ENCODE results near the gene RLN3. TPM values are rescaled to one million over a fixed set of nuclear protein-coding genes. Genes with fewer than 3 reads are reported as not detected.
"Not testable (repeated sequence)": the region's sequence is repeated elsewhere in the genome, so short reads cannot be mapped to it uniquely, and the experiment has no call there.

The RLN3 gene
- total RNA-seq, 6 experiments from 2014 or later = not detected

DNA sequence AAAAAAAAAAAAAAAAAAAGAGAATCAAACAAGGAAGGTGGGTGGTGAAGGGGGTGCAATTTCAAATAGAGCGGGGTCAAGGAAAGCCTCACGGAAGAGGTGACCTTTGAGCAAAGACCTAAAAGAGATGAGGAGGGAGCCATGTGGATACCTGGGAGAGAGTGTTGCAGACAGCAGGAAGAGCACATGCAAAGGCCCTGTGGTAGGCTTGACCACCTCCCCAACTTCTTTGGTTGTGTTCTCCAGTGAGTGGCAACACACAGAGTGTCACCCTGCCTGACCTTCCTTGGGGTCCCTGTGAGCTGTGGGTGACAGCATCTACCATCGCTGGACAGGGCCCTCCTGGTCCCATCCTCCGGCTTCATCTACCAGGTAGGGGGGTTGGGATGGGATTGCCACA, 22.6 kb downstream of the RLN3 start:
- 96% methylated on average over 2 of the region's 4 CpGs for WGBS (ENCODE audit: insufficient coverage, low coverage, low lambda C conversion rate, missing lambda C conversion rate)
- H3K4me3 ChIP-seq = no peak overlapping the region
- no peak overlapping the region for H3K27ac ChIP-seq
- H3K9me3 ChIP-seq = no peaks in the 10 kb centered on the region
- no peak for TF ChIP-seq POLR2A (IDR thresholded peaks at IDR 0.05)
- TF ChIP-seq, protein P1, sequence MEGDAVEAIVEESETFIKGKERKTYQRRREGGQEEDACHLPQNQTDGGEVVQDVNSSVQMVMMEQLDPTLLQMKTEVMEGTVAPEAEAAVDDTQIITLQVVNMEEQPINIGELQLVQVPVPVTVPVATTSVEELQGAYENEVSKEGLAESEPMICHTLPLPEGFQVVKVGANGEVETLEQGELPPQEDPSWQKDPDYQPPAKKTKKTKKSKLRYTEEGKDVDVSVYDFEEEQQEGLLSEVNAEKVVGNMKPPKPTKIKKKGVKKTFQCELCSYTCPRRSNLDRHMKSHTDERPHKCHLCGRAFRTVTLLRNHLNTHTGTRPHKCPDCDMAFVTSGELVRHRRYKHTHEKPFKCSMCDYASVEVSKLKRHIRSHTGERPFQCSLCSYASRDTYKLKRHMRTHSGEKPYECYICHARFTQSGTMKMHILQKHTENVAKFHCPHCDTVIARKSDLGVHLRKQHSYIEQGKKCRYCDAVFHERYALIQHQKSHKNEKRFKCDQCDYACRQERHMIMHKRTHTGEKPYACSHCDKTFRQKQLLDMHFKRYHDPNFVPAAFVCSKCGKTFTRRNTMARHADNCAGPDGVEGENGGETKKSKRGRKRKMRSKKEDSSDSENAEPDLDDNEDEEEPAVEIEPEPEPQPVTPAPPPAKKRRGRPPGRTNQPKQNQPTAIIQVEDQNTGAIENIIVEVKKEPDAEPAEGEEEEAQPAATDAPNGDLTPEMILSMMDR (IDR thresholded peaks at IDR 0.05) = no peak
- peaks cover 0 to 5% (median 0%) of the 10 kb centered on the region in 4 donors for H3K36me3 ChIP-seq
- H3K4me1 ChIP-seq = no peaks in the 10 kb centered on the region
- ATAC-seq (no peak), DNase-seq (no peak)
- intact Hi-C loops (cut with DNase I) = loop anchor here in 1 of 2 donors (10.0 kb wide), 1 partner anchor 166 kb away; no protein-coding TSS in a partner anchor
- H3K27me3 ChIP-seq = no peaks in the 10 kb centered on the region

DNA sequence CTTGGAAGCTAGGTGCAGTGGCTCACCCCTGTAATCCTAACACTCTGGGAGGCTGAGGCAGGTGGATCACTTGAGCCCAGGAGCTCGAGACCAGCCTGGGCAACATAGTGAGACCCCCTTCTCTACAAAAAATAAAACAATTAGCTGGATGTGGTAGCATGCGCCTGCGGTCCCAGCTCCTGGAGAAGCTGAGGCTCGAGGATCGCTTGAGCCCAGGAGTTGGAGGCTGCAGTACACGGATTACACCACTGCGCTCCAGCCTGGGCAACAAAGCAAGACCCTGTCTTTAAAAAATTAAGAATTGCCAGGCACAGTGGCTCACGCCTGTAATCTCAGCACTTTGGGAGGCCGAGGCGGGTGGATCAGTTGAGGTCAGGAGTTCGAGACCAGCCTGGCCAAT, 23.0 kb downstream of the RLN3 start:
- not testable (repeated sequence) for DNase-seq, H3K27ac ChIP-seq, H3K27me3 ChIP-seq, H3K9me3 ChIP-seq, H3K36me3 ChIP-seq, H3K4me1 ChIP-seq, ATAC-seq, H3K4me3 ChIP-seq
- intact Hi-C loops (cut with DNase I) = loop anchor here in 1 of 2 donors (10.0 kb wide), 1 partner anchor 166 kb away; no protein-coding TSS in a partner anchor
- WGBS (ENCODE audit: insufficient coverage, low coverage, low lambda C conversion rate, missing lambda C conversion rate) = 94% methylated on average over 10 of the region's 11 CpGs

DNA sequence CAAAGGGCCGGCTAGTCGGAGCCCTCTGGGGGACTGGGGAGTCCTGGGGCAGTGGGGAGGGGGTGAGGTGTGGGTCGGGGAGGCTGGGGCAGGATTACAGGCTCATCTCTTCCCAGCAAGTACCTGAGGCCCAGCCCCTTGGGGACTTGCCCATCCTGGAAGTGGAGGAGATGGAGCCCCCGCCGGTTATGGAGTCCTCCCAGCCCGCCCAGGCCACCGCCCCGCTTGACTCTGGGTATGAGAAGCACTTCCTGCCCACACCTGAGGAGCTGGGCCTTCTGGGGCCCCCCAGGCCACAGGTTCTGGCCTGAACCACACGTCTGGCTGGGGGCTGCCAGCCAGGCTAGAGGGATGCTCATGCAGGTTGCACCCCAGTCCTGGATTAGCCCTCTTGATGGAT, 24.0 kb downstream of the RLN3 start:
- DNase-seq = no peak
- TF ChIP-seq, protein P1 (IDR thresholded peaks at IDR 0.05) = no peak
- no peak for TF ChIP-seq POLR2A (IDR thresholded peaks at IDR 0.05)
- no peaks in the 10 kb centered on the region for H3K4me1 ChIP-seq
- H3K27me3 ChIP-seq = no peaks in the 10 kb centered on the region
- intact Hi-C loops (cut with DNase I) = loop anchor here in 1 of 2 donors (10.0 kb wide), 1 partner anchor 167 kb away; no protein-coding TSS in a partner anchor
- WGBS (ENCODE audit: insufficient coverage, low coverage, low lambda C conversion rate, missing lambda C conversion rate) = 40% methylated on average over 1 of the region's 9 CpGs
- no peak overlapping the region for H3K4me3 ChIP-seq
- peak in 1 of 4 donors; percentile 20 for ATAC-seq
- peaks cover 0 to 13% (median 5%) of the 10 kb centered on the region in 4 donors for H3K36me3 ChIP-seq
- H3K9me3 ChIP-seq = no peaks in the 10 kb centered on the region
- no peak overlapping the region for H3K27ac ChIP-seq

DNA sequence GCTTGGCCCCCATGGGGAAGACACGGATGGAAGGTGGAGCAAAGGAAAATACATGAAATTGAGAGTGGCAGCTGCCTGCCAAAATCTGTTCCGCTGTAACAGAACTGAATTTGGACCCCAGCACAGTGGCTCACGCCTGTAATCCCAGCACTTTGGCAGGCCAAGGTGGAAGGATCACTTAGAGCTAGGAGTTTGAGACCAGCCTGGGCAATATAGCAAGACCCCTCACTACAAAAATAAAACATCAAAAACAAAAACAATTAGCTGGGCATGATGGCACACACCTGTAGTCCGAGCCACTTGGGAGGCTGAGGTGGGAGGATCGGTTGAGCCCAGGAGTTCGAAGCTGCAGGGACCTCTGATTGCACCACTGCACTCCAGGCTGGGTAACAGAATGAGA, 24.5 kb downstream of the RLN3 start:
- 65% methylated on average over 4 of the region's 6 CpGs for WGBS (ENCODE audit: insufficient coverage, low coverage, low lambda C conversion rate, missing lambda C conversion rate)
- DNase-seq (no peak), ATAC-seq (no peak)
- H3K9me3 ChIP-seq = no peaks in the 10 kb centered on the region
- H3K36me3 ChIP-seq = peaks cover 0 to 13% (median 5%) of the 10 kb centered on the region in 4 donors
- no peak overlapping the region for H3K27ac ChIP-seq
- no peak overlapping the region for H3K4me3 ChIP-seq
- intact Hi-C loops (cut with DNase I) = loop anchor here in 1 of 2 donors (10.0 kb wide), 1 partner anchor 168 kb away; no protein-coding TSS in a partner anchor
- no peaks in the 10 kb centered on the region for H3K4me1 ChIP-seq
- no peaks in the 10 kb centered on the region for H3K27me3 ChIP-seq
- TF ChIP-seq, protein P1 (IDR thresholded peaks at IDR 0.05) = no peak
- no peak for TF ChIP-seq POLR2A (IDR thresholded peaks at IDR 0.05)

DNA sequence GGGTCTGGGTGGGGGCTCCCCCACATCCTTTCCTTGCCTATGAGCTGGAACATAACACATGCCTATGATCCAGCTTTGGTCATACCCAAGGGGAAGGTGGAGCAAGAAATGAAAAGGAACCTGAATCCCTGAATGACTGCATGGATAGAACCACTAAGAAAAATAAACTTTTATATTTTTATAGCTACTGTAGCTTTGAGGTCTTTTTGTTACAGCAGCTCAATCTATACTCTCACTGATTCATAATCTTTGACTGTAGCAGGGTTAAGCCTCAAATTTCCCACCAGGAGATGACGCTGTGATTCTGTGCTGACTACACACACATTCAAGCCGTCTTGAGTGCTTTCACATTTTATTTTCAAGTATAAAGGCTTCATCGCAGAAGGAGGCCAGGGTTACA, 25.1 kb downstream of the RLN3 start:
- ATAC-seq = no peak
- Histone ChIP-seq H3K36me3 (peaks cover 0 to 13% (median 5%) of the 10 kb centered on the region in 4 donors), H3K27me3 (no peaks in the 10 kb centered on the region), H3K4me3 (no peak overlapping the region), H3K27ac (no peak overlapping the region), H3K4me1 (no peaks in the 10 kb centered on the region), H3K9me3 (no peaks in the 10 kb centered on the region)
- WGBS (ENCODE audit: insufficient coverage, low coverage, low lambda C conversion rate, missing lambda C conversion rate) = 100% methylated on average over 2 of the region's 3 CpGs
- DNase-seq = no peak
- intact Hi-C loops (cut with DNase I) = loop anchor here in 1 of 2 donors (10.0 kb wide), 1 partner anchor 168 kb away; no protein-coding TSS in a partner anchor
- TF ChIP-seq, protein P1 (IDR thresholded peaks at IDR 0.05) = no peak
- TF ChIP-seq POLR2A (IDR thresholded peaks at IDR 0.05) = no peak
